Testis (tissue), 3 donors: ENCODE data around the gene EEFSEC. TPM values are rescaled to one million over a fixed set of nuclear protein-coding genes. Genes with fewer than 3 reads are reported as not detected.

Experiments used
- DNase-seq: peaks from one replicate; pipeline ENCODE4 v3.0.0-alpha.2; 2019
- H3K27ac ChIP-seq, 2 donors: fragments of 200-600 bp; sonication (generic); one replicate each; pipeline ENCODE4 v1.5.1; 2019
- H3K27me3 ChIP-seq: fragments of 200-600 bp; sonication (generic); one replicate; pipeline ENCODE4 v1.5.1; 2019
- H3K36me3 ChIP-seq: fragments of 200-600 bp; sonication (generic); one replicate; pipeline ENCODE4 v1.5.1; 2017; ENCODE audit warnings: low read depth; ENCODE audit errors: missing control alignments
- H3K4me1 ChIP-seq: fragments of 200-600 bp; sonication (generic); one replicate; pipeline ENCODE4 v1.5.1; 2019
- H3K4me3 ChIP-seq, 2 donors: fragments of 200-600 bp; sonication (generic); one replicate each; pipeline ENCODE4 v1.5.1; 2017 to 2019
- H3K9me3 ChIP-seq: fragments of 200-600 bp; sonication (generic); one replicate; pipeline ENCODE4 v1.5.1; 2017
- CTCF ChIP-seq, 3 experiments: fragments of 450-650 bp in 2 of 3; fragments of 200-600 bp in 1 of 3; sonication (generic) in 1 of 3; IDR thresholded peaks; one replicate each; pipeline ENCODE4 v1.5.1; 2016 to 2019; ENCODE audit warnings: antibody characterized with exemption in 3 of 3, mild to moderate bottlenecking in 2 of 3, moderate library complexity in 1 of 3
- POLR2A ChIP-seq: fragments of 450-650 bp; IDR thresholded peaks from one replicate; pipeline ENCODE4 v1.6.1; 2017; ENCODE audit warnings: antibody characterized with exemption, mild to moderate bottlenecking, moderate library complexity
- WGBS, 2 donors: methylation state at CpG; one replicate each; pipeline ENCODE4 v1.1.5; 2018; 5-methylcytosine and 5-hydroxymethylcytosine counted together
- intact Hi-C: fragments of 100-400 bp; cut with DNase I; formaldehyde crosslinking; loops from one replicate; pipeline ENCODE4 v1.15.1; 2023; ENCODE audit warnings: low total_unique reads
- polyA plus RNA-seq: library from polyadenylated mRNA; stranded (reverse); fragments of 350-450 nt; fragmentation: Illumina TruSeq; extraction: RNeasy Lipid Tissue Mini Kit (QIAGEN cat#74804); gene quantifications from one replicate; pipeline ENCODE4 v1.2.3, GENCODE V29; 2014; ENCODE audit warnings: low read depth, low replicate concordance; ENCODE audit not compliant: insufficient read depth
- total RNA-seq, 2 donors: library from RNA; depleted of rRNA; stranded (reverse); fragments of >200 nt; gene quantifications; one replicate each; pipeline ENCODE4 v1.2.3, GENCODE V29; 2016

The EEFSEC gene
- total and polyA plus RNA-seq, 3 donors from 2014 or later, result 35.4 to 40.3 (median 35.4) TPM

- intact Hi-C loops, result no loop called here
- H3K27ac ChIP-seq, result no peak overlapping the region
- no peaks in the 10 kb centered on the region for H3K27me3 ChIP-seq
- H3K4me1 ChIP-seq, result peaks cover 5% of the 10 kb centered on the region
- H3K9me3 ChIP-seq, result no peaks in the 10 kb centered on the region
- no peak for TF ChIP-seq POLR2A
- TF ChIP-seq CTCF (IDR thresholded peaks at IDR 0.05), result no peak
- WGBS, 2 donors, result 94% methylated on average over 7 of the region's 7 CpGs; no CpG with 5 or more reads in 1 of the 2 donors
- DNase-seq, result no peak
- no peak overlapping the region for H3K4me3 ChIP-seq
- no peaks in the 10 kb centered on the region for H3K36me3 ChIP-seq
Measured at GRCh38 chr3:128392021-128392420, 238.7 kb downstream of the EEFSEC start.

- Histone ChIP-seq H3K27ac (no peak overlapping the region), H3K4me1 (peaks cover 5% of the 10 kb centered on the region), H3K27me3 (no peaks in the 10 kb centered on the region), H3K4me3 (no peak overlapping the region), H3K9me3 (no peaks in the 10 kb centered on the region), H3K36me3 (no peaks in the 10 kb centered on the region)
- TF ChIP-seq CTCF (IDR thresholded peaks at IDR 0.05), result no peak
- no peak for TF ChIP-seq POLR2A
- intact Hi-C loops, result no loop called here
- DNase-seq, result no peak
- WGBS, 2 donors, result 95 to 98% methylated on average over 6 to 7 of the region's 7 CpGs
Measured at GRCh38 chr3:128392818-128393544, 239.7 kb downstream of the EEFSEC start.

GRCh38 chr3:128394033-128394432 lies 240.8 kb downstream of the EEFSEC start:
- H3K4me1 ChIP-seq, result peaks cover 5% of the 10 kb centered on the region
- no peak for DNase-seq
- no peak overlapping the region for H3K27ac ChIP-seq
- H3K4me3 ChIP-seq, result no peak overlapping the region
- TF ChIP-seq CTCF (IDR thresholded peaks at IDR 0.05) (no peak), POLR2A (no peak)
- no peaks in the 10 kb centered on the region for H3K27me3 ChIP-seq
- intact Hi-C loops, result no loop called here
- H3K9me3 ChIP-seq, result no peaks in the 10 kb centered on the region
- no peaks in the 10 kb centered on the region for H3K36me3 ChIP-seq
- 85 to 87% methylated on average over 8 to 9 of the region's 9 CpGs for WGBS, 2 donors

GRCh38 chr3:128395046-128395445 lies 241.8 kb downstream of the EEFSEC start:
- TF ChIP-seq POLR2A (no peak), CTCF (IDR thresholded peaks at IDR 0.05) (no peak)
- Histone ChIP-seq H3K4me3 (no peak overlapping the region), H3K9me3 (no peaks in the 10 kb centered on the region), H3K27ac (no peak overlapping the region), H3K27me3 (no peaks in the 10 kb centered on the region), H3K4me1 (peaks cover 5% of the 10 kb centered on the region), H3K36me3 (no peaks in the 10 kb centered on the region)
- intact Hi-C loops, result no loop called here
- no peak for DNase-seq
- WGBS, 2 donors, result 80 to 81% methylated on average over 1 to 6 of the region's 6 CpGs
